Mammary epithelial cell (primary cell): ENCODE results near the gene SCUBE1.

Source experiments
- CTCF ChIP-seq, 2 donors: IDR thresholded peaks in 1 of 2; conservative IDR thresholded peaks in 1 of 2; 2 replicates each; pipeline ENCODE4 v1.5.1; 2011 to 2012; ENCODE audit warnings: inconsistent platforms in 2 of 2, low read length in 2 of 2, mild to moderate bottlenecking in 2 of 2, control low read depth in 1 of 2, low read depth in 1 of 2; ENCODE audit not compliant: insufficient read depth in 1 of 2; ENCODE audit errors: extremely low read depth in 1 of 2
- EZH2 ChIP-seq: IDR thresholded peaks from 2 replicates; pipeline ENCODE4 v1.6.1; 2012; ENCODE audit warnings: low read length, inconsistent platforms, borderline replicate concordance

GRCh38 chr22:43269646-43270045 lies 73.5 kb downstream of the SCUBE1 start:
- TF ChIP-seq CTCF (conservative IDR thresholded peaks at IDR 0.05 in 1 of 2, IDR thresholded peaks at IDR 0.05 in 1 of 2; ENCODE audit: extremely low read depth in 1 of 2, insufficient read depth in 1 of 2, low read depth in 1 of 2, low read length in 2 of 2) (no peak), EZH2 (no peak)
